Left ventricle myocardium inferior (tissue), 1 donor: ENCODE measurements around the gene TMTC1. TPM values are rescaled to one million over a fixed set of nuclear protein-coding genes. Genes with fewer than 3 reads are reported as not detected.

Source experiments
- DNase-seq: peaks from one replicate; pipeline ENCODE4 v3.0.0-alpha.2; 2020
- H3K27ac ChIP-seq: fragments of 200-600 bp; replicated peaks from 2 replicates; pipeline ENCODE4 v1.8.0; 2021
- H3K27me3 ChIP-seq: fragments of 200-600 bp; 2 replicates; pipeline ENCODE4 v1.8.0; 2021; ENCODE audit warnings: low read depth
- H3K36me3 ChIP-seq: fragments of 200-600 bp; 2 replicates; pipeline ENCODE4 v1.8.0; 2021
- H3K4me1 ChIP-seq: fragments of 200-600 bp; 2 replicates; pipeline ENCODE4 v1.8.0; 2021
- H3K4me3 ChIP-seq: fragments of 200-600 bp; 2 replicates; pipeline ENCODE4 v1.8.0; 2021; ENCODE audit warnings: mild to moderate bottlenecking, moderate library complexity
- H3K9me3 ChIP-seq: fragments of 200-600 bp; replicated peaks from 2 replicates; pipeline ENCODE4 v1.8.0; 2021
- intact Hi-C: fragments of 100-400 bp; cut with micrococcal nuclease; formaldehyde crosslinking; loops from one replicate; pipeline ENCODE4 v1.11.0; 2022
- total RNA-seq: library from RNA; stranded (reverse); fragmentation: NEBNext Ultra II Directional; extraction: Animal tissue kit (Norgen Biotek cat#: 25700); gene quantifications from one replicate; pipeline ENCODE4 v1.2.1, GENCODE V29; 2021
- TF ChIP-seq, protein P1 (sequence below): fragments of 200-600 bp; IDR thresholded peaks from 2 replicates; pipeline ENCODE4 v1.8.0; 2021; ENCODE audit warnings: antibody characterized with exemption, mild to moderate bottlenecking, borderline replicate concordance
- donor health status: DM: no; HTN: yes; CAD: no; lungs with severe emphysema.

The TMTC1 gene
- total RNA-seq, 1 donor from 2014 or later, result 38.4 TPM

DNA sequence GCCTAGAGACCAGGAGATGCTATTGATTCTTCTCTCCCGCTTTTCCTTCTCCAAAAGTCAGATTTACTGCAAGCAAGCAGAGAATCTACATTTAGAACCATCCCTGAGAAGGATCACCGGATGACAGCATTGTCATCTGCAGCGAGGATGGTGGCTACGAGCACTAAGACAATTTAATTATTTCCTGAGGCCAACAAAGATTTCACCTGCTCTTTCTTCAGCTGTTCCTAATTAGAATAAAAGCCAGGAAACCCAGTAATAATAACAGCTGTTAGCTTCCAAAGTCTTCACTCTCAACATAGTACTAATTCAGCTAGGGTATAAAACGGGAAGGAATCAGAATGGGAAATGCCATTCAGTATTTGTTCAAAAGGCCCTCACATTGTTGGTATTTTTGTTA is 53.3 kb downstream of the TMTC1 start:
- H3K27me3 ChIP-seq, result no peaks in the 10 kb centered on the region
- no peak overlapping the region for H3K4me3 ChIP-seq
- DNase-seq, result no peak
- peaks cover 99% of the 10 kb centered on the region for H3K4me1 ChIP-seq
- H3K9me3 ChIP-seq, result no peaks in the 10 kb centered on the region
- TF ChIP-seq, protein P1, sequence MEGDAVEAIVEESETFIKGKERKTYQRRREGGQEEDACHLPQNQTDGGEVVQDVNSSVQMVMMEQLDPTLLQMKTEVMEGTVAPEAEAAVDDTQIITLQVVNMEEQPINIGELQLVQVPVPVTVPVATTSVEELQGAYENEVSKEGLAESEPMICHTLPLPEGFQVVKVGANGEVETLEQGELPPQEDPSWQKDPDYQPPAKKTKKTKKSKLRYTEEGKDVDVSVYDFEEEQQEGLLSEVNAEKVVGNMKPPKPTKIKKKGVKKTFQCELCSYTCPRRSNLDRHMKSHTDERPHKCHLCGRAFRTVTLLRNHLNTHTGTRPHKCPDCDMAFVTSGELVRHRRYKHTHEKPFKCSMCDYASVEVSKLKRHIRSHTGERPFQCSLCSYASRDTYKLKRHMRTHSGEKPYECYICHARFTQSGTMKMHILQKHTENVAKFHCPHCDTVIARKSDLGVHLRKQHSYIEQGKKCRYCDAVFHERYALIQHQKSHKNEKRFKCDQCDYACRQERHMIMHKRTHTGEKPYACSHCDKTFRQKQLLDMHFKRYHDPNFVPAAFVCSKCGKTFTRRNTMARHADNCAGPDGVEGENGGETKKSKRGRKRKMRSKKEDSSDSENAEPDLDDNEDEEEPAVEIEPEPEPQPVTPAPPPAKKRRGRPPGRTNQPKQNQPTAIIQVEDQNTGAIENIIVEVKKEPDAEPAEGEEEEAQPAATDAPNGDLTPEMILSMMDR, result no peak
- intact Hi-C loops, result no loop called here
- H3K27ac ChIP-seq, result peak overlapping the region; percentile 83
- H3K36me3 ChIP-seq, result peaks cover 1% of the 10 kb centered on the region

DNA sequence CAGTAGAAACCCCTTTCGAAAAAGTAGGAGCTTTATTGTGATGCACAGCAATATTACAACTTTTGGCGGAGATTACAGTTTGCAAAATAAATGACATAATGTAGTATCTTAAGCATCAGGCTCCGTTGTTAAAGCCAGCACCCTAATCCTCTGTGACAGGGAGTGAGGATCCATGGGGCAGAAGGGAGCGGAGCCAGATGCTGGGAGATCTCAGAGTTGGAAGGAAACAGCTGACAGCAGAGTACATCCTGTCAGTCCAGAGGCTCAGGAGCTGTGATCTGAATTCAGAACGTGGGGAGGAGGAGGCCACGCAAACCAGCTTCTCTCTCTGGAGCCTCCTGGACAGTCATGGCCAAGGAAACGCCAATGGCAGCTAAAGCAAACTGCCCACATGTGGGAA is 55.7 kb downstream of the TMTC1 start:
- H3K4me1 ChIP-seq, result peaks cover 88% of the 10 kb centered on the region
- intact Hi-C loops, result no loop called here
- H3K36me3 ChIP-seq, result peaks cover 5% of the 10 kb centered on the region
- H3K27me3 ChIP-seq, result no peaks in the 10 kb centered on the region
- peak; percentile 20 for DNase-seq
- H3K9me3 ChIP-seq, result no peaks in the 10 kb centered on the region
- no peak overlapping the region for H3K4me3 ChIP-seq
- peak overlapping the region; percentile 83 for H3K27ac ChIP-seq
- TF ChIP-seq, protein P1, result no peak

DNA sequence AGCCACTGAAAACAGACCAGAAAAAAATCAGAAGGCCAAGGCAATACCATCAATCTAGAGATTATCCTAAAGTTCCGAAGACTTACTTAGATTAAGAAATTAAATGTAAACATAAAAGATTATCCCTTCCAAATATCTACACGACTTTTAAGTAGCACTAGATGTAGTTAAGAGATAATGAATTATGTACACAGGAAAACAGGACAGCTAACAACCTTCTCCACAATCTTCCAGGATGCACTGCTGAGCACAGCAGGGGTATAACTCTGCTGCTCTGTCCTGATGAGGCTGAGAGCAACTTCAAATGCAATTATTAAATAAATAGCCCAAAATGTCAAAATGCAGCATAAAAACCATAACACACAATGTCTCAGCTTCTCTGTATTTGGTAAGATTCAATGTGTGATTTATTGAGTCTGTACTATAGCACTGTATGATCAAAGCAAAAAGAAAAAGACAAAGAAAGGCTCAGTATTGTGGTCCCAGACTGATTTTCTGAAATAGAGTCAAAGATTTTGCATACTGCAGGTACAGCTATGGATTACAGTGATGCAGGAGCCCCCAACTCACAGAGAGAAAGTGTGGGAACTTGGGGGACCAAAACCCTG is 56.9 kb downstream of the TMTC1 start:
- intact Hi-C loops, result no loop called here
- peaks cover 76% of the 10 kb centered on the region for H3K4me1 ChIP-seq

DNA sequence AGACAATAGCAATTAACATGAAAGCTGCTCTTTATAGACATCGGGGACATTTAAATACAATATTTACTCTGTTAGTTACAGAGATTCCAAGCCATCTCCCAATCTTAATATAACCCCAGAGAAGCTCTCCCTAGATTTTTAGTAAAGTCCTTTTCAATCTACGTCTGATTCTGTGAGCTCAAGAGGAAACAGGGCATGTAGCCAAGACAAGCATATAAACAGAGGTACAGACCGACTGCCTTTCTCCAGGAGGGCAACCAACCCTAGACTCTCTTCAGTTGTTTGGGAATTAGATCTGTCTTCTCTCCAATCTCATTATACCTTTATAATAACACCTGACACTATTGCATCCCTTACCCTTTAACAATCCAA is 57.4 kb downstream of the TMTC1 start:
- intact Hi-C loops, result no loop called here
- H3K27ac ChIP-seq, result peak overlapping the region; percentile 83
- peaks cover 71% of the 10 kb centered on the region for H3K4me1 ChIP-seq
- no peaks in the 10 kb centered on the region for H3K27me3 ChIP-seq
- TF ChIP-seq, protein P1, result no peak
- peak overlapping the region; percentile 18 for H3K4me3 ChIP-seq
- no peak for DNase-seq
- peaks cover 5% of the 10 kb centered on the region for H3K36me3 ChIP-seq
- no peaks in the 10 kb centered on the region for H3K9me3 ChIP-seq

More for the DNA sequence above, 56.9 kb downstream of the TMTC1 start:
- no peaks in the 10 kb centered on the region for H3K27me3 ChIP-seq
- peak overlapping the region; percentile 83 for H3K27ac ChIP-seq
- H3K9me3 ChIP-seq, result no peaks in the 10 kb centered on the region
- H3K4me3 ChIP-seq, result no peak overlapping the region
- H3K36me3 ChIP-seq, result peaks cover 5% of the 10 kb centered on the region
- DNase-seq, result no peak
- TF ChIP-seq, protein P1, result no peak

DNA sequence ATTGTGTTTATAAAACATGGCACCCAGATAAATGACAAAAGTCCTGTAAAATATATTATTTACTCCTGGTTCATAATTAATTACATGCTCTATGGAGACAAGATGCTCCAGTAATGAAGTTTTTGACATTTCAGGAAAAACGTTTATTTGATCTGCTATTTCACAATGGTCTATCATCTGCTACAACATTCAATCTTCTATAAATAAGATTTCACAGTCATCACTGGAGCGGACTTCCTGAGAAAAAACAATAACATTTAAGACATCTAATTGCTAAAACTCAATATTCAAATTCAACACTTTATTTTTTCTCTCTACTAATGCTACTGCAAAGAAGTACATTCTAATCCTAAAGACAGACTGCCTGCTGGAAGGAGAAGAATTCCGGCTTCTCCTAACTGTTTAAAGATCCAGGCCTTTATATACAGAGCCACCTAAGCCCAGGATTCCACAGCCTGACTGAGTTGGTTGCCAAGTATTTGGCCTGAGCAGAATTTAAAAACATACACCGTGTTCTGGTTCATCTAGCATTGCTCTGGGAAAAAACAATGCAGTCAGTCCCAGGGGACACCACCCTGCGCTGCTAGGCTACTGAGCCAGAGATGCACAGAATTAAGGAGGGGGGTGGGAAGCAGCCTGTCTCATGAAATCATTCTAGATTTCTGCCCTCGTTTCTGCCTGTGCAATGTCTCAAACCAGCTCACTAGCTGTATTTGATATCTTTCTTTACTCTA is 58.0 kb downstream of the TMTC1 start:
- TF ChIP-seq, protein P1, result no peak
- H3K9me3 ChIP-seq, result no peaks in the 10 kb centered on the region
- no peaks in the 10 kb centered on the region for H3K27me3 ChIP-seq
- peak overlapping the region; percentile 83 for H3K27ac ChIP-seq
- H3K4me3 ChIP-seq, result peak overlapping the region; percentile 18
- H3K36me3 ChIP-seq, result peaks cover 5% of the 10 kb centered on the region
- peak; percentile 75 for DNase-seq
- peaks cover 70% of the 10 kb centered on the region for H3K4me1 ChIP-seq
- intact Hi-C loops, result no loop called here
